HG02798 (cell line): ENCODE results near the gene DACH2.
"Not testable (repeated sequence)": the region's sequence is repeated elsewhere in the genome, so short reads cannot be mapped to it uniquely, and the experiment has no call there.

Source experiments
- ATAC-seq: cut with Tn5 transposase; IDR thresholded peaks from one replicate; pipeline ENCODE4 v1.9.1; 2021; ENCODE audit warnings: mild to moderate bottlenecking; ENCODE audit not compliant: unreplicated experiment, poor library complexity

The DACH2 gene

GRCh38 chrX:86148024-86148511 is at the start of gene DACH2:
TSS of gene DACH2 (plus strand) at chrX:86148451.
- peak; percentile 100 for ATAC-seq

GRCh38 chrX:86102341-86102740 is 45.9 kb upstream of the DACH2 start:
- ATAC-seq = no peak

DNA sequence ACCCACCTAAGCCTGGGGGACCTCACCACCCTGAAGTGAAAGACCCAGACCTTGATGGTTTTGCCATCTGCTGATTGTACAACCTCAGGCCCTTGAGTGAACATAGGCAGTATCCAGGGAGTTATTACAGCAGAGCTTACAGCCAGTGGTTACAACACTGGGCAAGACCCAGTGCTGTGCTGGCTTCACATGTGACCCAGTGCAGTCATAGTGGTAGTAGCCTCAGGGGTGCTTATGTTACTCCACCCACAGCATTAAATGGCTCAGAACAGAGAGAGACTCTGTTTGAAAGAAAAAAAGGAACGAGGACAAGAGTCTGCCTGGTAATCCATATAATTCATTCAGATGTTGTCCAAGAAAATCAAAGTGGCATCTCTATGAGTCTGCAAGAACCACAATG is 45.2 kb upstream of the DACH2 start:
- ATAC-seq = no peak

DNA sequence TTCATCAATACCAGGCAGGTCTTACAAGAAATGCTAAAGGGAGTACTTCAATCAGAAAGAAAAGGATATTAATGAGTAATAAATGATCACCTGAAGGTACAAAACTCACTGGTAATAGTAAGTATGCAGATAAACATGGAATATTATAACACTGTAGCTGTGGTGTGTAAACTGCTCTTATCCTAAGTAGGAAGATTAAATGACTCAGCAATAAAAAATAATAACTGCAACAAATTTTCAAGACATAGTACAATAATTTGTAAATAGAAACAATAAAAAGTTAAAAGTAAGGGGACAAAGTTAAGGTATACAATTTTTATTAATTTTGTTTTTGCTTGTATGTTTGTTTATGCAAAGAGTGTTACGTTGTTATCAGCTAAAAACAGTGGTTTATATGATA is 43.7 kb upstream of the DACH2 start:
- ATAC-seq = no peak

- no peak for ATAC-seq
Observed at GRCh38 chrX:86121916-86122315, 26.3 kb upstream of the DACH2 start.

DNA sequence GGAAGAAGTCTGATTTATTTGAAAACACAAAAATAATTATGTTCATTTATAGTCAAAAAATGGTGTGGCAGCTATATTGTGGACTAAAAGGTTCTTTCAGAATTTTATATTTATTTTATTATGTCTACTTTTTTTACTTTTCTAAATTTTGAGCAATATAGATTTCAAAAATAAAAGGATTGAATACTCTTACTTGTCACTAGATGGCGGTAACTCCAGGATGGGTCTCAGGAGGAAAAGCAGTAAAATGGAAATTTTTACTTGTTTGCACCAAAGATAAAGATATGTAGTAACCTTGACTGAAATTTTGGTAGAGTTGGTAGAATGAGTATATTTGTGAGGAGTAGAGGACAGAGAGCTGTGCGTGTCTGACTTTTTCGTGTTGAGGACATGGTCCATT is 14.5 kb upstream of the DACH2 start:
- peak; percentile 41 for ATAC-seq

DNA sequence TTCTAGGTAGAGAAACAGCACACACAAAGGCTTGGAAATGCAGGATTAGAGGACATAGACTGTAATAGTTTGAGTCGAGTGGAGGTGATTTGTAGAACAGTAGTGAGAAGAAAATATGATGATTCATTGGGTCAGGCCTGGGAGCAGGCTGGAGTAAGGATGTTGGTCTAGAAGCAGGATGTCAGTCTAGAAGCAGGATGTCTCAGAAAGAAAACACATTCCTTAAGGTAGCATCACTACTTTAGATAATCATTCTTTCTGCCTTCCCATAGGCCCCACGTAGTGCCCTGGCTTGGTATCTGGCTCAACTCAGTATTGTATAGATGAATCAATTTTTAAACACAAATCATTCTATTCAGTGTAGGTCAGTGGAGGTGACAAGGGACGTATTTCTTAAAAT is 11.2 kb upstream of the DACH2 start:
- ATAC-seq = no peak

GRCh38 chrX:86141786-86142185 is 6.5 kb upstream of the DACH2 start:
- ATAC-seq = no peak

GRCh38 chrX:86146102-86146501 is 2.1 kb upstream of the DACH2 start:
- ATAC-seq = no peak

DNA sequence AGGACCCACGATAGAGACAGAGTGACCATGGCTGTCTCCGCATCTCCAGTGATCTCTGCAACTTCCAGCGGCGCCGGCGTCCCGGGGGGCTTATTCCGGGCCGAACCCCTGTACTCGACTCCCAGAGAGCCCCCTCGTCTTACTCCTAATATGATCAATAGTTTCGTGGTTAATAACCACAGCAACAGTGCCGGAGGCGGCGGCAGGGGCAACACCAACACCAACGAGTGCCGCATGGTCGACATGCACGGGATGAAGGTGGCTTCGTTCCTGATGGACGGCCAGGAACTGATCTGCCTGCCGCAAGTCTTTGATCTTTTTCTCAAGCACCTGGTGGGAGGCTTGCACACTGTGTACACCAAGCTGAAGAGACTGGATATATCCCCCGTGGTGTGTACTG is 343 bp downstream of the DACH2 start:
- ATAC-seq = no peak

DNA sequence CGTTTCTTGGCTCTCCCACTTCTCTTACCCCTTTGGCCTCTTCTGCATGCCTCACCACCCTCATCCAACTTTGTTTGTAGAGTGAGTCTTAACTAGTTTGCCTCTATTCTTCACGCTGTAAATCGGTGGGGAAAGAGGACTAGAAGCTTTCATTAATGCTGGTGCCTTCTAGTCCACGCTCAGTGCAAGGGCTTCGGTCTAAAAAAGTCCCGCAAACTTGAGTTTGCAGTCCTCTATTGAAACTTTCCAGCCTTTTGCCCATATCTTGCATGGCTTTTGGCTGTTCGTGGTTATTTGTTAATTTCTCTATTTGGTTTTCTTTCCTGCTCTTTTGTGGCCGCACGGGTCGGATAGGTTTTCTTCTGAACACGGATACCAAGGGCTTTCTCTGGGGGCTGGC is 868 bp downstream of the DACH2 start:
- no peak for ATAC-seq

DNA sequence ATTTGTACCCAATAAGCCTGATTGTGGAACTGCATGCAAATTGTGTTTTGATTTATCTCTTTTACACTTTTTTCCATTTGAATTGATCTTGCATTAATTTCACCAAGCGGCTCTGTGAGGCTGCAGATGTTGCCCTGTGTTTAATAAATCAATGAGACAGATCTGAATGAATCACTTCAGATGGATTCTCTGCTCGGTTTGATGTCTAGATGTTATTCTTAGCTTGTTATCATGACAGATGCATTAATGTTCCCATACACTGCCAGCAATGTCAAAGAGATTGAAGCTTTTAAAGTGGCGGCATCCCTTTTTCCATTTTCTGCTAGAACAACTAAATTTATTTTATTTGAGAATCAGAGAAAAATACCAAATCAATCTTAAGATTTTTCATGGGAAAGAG is 6.3 kb downstream of the DACH2 start:
- no peak for ATAC-seq

- ATAC-seq = peak; percentile 71
Observed at GRCh38 chrX:86171366-86171765, 23.1 kb downstream of the DACH2 start.

GRCh38 chrX:86178906-86179305 is 30.7 kb downstream of the DACH2 start:
- ATAC-seq = no peak

DNA sequence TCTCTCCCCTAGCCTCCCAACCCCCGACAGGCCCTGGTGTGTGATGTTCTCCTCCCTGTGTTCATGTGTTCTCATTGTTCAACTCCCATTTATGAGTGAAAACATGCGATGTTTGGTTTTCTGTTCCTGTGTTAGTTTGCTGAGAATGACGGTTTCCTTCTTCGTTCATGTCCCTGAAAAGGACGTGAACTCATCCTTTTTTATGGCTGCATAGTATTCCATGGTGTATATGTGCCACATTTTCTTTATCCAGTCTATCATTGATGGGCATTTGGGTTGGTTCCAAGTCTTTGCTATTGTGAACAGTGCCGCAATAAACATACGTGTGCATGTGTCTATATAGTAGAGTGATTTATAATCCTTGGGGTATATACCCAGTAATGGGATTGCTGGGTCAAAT is 33.1 kb downstream of the DACH2 start:
- not testable (repeated sequence) for ATAC-seq

- ATAC-seq = no peak
Observed at GRCh38 chrX:86192827-86193226, 44.6 kb downstream of the DACH2 start.

DNA sequence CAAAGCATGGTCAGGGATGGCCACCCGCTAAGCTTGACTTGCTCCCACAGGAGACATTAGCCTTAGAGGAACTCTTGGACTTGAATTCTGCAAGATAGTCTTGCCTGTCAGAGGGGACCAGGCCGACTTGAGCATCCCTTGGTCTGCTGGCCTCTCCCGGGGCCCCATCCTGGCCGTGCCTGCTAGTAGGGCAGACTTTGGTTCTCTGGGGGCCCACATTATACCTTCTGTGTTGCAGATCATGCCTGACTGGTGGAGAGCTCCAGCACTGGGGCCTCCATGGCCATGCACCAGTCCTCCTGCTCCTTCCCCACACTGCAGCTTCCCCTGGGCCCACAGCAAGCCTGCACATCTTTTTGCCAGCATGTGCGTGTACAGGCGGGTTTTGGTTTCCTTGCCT is 46.5 kb downstream of the DACH2 start:
- no peak for ATAC-seq

DNA sequence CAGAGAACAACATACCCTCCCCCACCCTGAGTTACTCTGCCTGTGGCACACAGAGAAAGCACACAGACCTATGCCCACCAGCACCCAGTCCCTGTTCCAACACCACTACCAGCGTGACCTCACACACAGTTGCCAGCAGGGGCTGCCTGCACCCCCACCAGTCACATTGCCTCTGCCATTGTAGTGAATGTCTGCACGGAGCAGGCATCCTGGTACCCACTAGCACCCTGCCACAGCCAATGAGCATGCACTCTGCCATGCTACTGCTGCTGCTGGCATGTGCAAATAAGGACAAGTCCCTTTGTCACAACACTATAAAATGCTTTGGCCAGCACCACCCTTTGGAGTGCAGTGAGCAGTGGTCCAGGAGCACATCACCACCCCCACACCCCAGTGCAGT is 47.1 kb downstream of the DACH2 start:
- ATAC-seq = no peak

DNA sequence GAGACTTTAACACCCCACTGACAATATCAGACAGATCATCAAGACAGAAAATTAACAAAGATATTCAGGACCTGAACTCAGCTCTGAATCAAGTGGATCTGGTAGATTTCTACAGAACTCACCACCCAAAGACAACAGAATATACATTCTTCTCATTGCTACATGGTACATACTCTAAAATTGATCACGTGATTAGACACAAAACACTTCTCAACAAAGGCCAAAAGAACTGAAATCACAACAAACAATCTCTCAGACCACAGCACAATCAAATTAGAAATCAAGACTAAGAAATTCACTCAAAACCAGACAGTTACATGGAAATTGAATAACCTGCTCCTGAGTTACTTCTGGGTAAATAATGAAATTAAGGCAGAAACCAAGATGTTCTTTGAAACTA is 49.6 kb downstream of the DACH2 start:
- ATAC-seq = no peak

GRCh38 chrX:86210772-86211171 is 62.5 kb downstream of the DACH2 start:
- ATAC-seq = no peak

DNA sequence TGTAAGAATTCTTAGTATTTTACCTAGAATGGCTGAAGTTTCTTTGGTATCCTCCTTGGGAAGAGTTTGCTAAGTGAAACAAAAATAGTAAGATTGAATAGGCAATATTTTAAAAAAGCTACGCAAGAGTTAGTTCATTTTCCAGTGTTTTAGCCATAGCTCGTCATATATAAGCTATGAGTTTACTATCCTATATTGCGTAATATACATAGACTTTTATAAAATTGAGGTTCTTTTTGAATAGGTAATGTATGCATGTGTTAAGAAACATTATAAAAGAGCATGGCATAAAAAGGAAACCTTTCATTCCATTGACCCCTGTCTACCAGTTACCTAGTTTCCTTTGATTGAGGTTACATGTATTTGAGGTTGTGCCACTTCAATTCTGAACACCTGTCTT is 67.0 kb downstream of the DACH2 start:
- no peak for ATAC-seq

GRCh38 chrX:86237482-86237881 is 89.2 kb downstream of the DACH2 start:
- ATAC-seq = no peak

- no peak for ATAC-seq
Observed at GRCh38 chrX:86241547-86241946, 93.3 kb downstream of the DACH2 start.
